Loucy (cell line): ENCODE results near the gene SDK1.

Experiments
- CTCF ChIP-seq: fragments of 200-600 bp; sonication (generic); conservative IDR thresholded peaks from 2 replicates; pipeline ENCODE4 v1.5.1; 2014; ENCODE audit warnings: mild to moderate bottlenecking, antibody characterized with exemption, low read length
- EZH2phosphoT487 ChIP-seq: fragments of 200-600 bp; IDR thresholded peaks from 2 replicates; pipeline ENCODE4 v1.6.1; 2018; ENCODE audit warnings: antibody characterized with exemption, mild to moderate bottlenecking, moderate library complexity, borderline replicate concordance

GRCh38 chr7:3520206-3520605 lies 219.2 kb downstream of the SDK1 start:
- no peak for TF ChIP-seq CTCF
- TF ChIP-seq EZH2phosphoT487, result no peak
